Hematopoietic multipotent progenitor cell (in vitro differentiated cells): ENCODE data around the gene TSPAN31. TPM values are rescaled to one million over a fixed set of nuclear protein-coding genes. Genes with fewer than 3 reads are reported as not detected.
"Not testable (repeated sequence)": the region's sequence is repeated elsewhere in the genome, so short reads cannot be mapped to it uniquely, and the experiment has no call there.

Experiments used
- DNase-seq, 3 donors: peaks; one replicate each; pipeline ENCODE4 v3.0.0-alpha.2; 2011 to 2015; ENCODE audit warnings: low read depth in 2 of 3, low spot score in 2 of 3
- total RNA-seq: library from RNA; depleted of rRNA; stranded (reverse); fragments of >200 nt; gene quantifications from one replicate; pipeline ENCODE4 v1.2.3, GENCODE V29; 2012

TSPAN31 gene
- total RNA-seq = 41.7 TPM

GRCh38 chr12:57744777-57745484 is at the start of gene TSPAN31:
Gene TSPAN31, plus strand, starts transcription at chr12:57745039. Its CDS starts 116 bp downstream, at chr12:57745155.
- DNase-seq = peak; percentile 85 to 99 (median 98)

- DNase-seq = no peak
Measured at GRCh38 chr12:57695770-57696432, 48.9 kb upstream of the TSPAN31 start.

- no peak for DNase-seq
Measured at GRCh38 chr12:57697076-57697475, 47.8 kb upstream of the TSPAN31 start.

- DNase-seq = no peak
Measured at GRCh38 chr12:57698414-57698813, 46.4 kb upstream of the TSPAN31 start.

GRCh38 chr12:57700317-57700716 is 44.5 kb upstream of the TSPAN31 start:
- DNase-seq = no peak

- DNase-seq = no peak
Measured at GRCh38 chr12:57707250-57707649, 37.6 kb upstream of the TSPAN31 start.

GRCh38 chr12:57708296-57708695 is 36.5 kb upstream of the TSPAN31 start:
- DNase-seq = no peak

GRCh38 chr12:57712701-57713100 is 32.1 kb upstream of the TSPAN31 start:
- DNase-seq = no peak

- DNase-seq = no peak
Measured at GRCh38 chr12:57713209-57713608, 31.6 kb upstream of the TSPAN31 start.

- DNase-seq = not testable (repeated sequence)
Measured at GRCh38 chr12:57715036-57715748, 29.6 kb upstream of the TSPAN31 start.

GRCh38 chr12:57715786-57716185 is 29.1 kb upstream of the TSPAN31 start:
- DNase-seq = no peak

- no peak for DNase-seq
Measured at GRCh38 chr12:57716305-57716704, 28.5 kb upstream of the TSPAN31 start.

GRCh38 chr12:57717131-57717530 is 27.7 kb upstream of the TSPAN31 start:
- no peak for DNase-seq

GRCh38 chr12:57717846-57718640 is 26.8 kb upstream of the TSPAN31 start:
- DNase-seq = no peak

GRCh38 chr12:57718641-57719528 is 26.0 kb upstream of the TSPAN31 start:
- no peak for DNase-seq

- no peak for DNase-seq
Measured at GRCh38 chr12:57719777-57720605, 24.8 kb upstream of the TSPAN31 start.

GRCh38 chr12:57720606-57721595 is 23.9 kb upstream of the TSPAN31 start:
- no peak for DNase-seq
